Sigmoid colon (tissue), 7 donors: ENCODE data around the gene RMND5A. TPM values are rescaled to one million over a fixed set of nuclear protein-coding genes. Genes with fewer than 3 reads are reported as not detected.

ENCODE experiments used
- DNase-seq: peaks from one replicate; pipeline ENCODE4 v3.0.0-alpha.2; 2019
- H3K27ac ChIP-seq, 4 donors: fragments of 200-600 bp; sonication (generic); one replicate each; pipeline ENCODE4 v1.5.1; 2016 to 2019; ENCODE audit warnings: mild to moderate bottlenecking in 1 of 4
- H3K27me3 ChIP-seq, 3 donors: fragments of 200-600 bp; sonication (generic); one replicate each; pipeline ENCODE4 v1.5.1; 2019; ENCODE audit warnings: mild to moderate bottlenecking in 1 of 3
- H3K36me3 ChIP-seq, 4 donors: fragments of 200-600 bp; sonication (generic); one replicate each; pipeline ENCODE4 v1.5.1; 2016 to 2019
- H3K4me1 ChIP-seq, 4 donors: fragments of 200-600 bp; sonication (generic); one replicate each; pipeline ENCODE4 v1.5.1; 2017 to 2019
- H3K4me3 ChIP-seq, 4 donors: fragments of 200-600 bp; sonication (generic); one replicate each; pipeline ENCODE4 v1.5.1; 2017 to 2019; ENCODE audit warnings: mild to moderate bottlenecking in 2 of 4, moderate library complexity in 1 of 4
- H3K9me3 ChIP-seq, 4 donors: fragments of 200-600 bp in 3 of 4; sonication (generic) in 3 of 4; one replicate each; pipeline versions ENCODE4 v1.5.1 to v1.6.1; 2013 to 2019
- CTCF ChIP-seq, 4 experiments: fragments of 450-650 bp in 3 of 4; fragments of 200-600 bp in 1 of 4; IDR thresholded peaks; one replicate each; pipeline ENCODE4 v1.5.1; 2016 to 2019; ENCODE audit warnings: antibody characterized with exemption in 4 of 4, mild to moderate bottlenecking in 3 of 4, moderate library complexity in 2 of 4
- EP300 ChIP-seq, 4 donors: sonication (generic); formaldehyde crosslinking; IDR thresholded peaks; one replicate each; pipeline ENCODE4 v1.6.1; 2017; ENCODE audit warnings: antibody characterized with exemption in 4 of 4
- POLR2A ChIP-seq, 2 donors: fragments of 450-650 bp; IDR thresholded peaks; one replicate each; pipeline ENCODE4 v1.6.1; 2016; ENCODE audit warnings: antibody characterized with exemption in 2 of 2, mild to moderate bottlenecking in 2 of 2, moderate library complexity in 2 of 2
- POLR2AphosphoS5 ChIP-seq, 4 donors: sonication (generic); formaldehyde crosslinking; IDR thresholded peaks; one replicate each; pipeline ENCODE4 v1.6.1; 2017; ENCODE audit warnings: antibody characterized with exemption in 4 of 4
- WGBS, 2 donors: extraction: QIAGEN DNeasy Blood & Tissue Kit; methylation state at CpG; one replicate each; pipeline ENCODE4 v1.1.7; 2013; 5-methylcytosine and 5-hydroxymethylcytosine counted together
- intact Hi-C: fragments of 100-400 bp; cut with DNase I; formaldehyde crosslinking; loops from one replicate; pipeline ENCODE4 v1.15.1; 2023
- polyA plus RNA-seq, 3 donors: library from polyadenylated mRNA; stranded (reverse); fragments of 200-250 nt; gene quantifications; one replicate each; pipeline ENCODE4 v1.2.3, GENCODE V29; 2013
- total RNA-seq, 4 donors: library from RNA; depleted of rRNA; stranded (reverse); fragments of >200 nt; gene quantifications; one replicate each; pipeline ENCODE4 v1.1.0, GENCODE V29; 2016
- donor health status: healthy with polysubstance abuse.
- donor health status: Bipolar disorder and iron deficiency.
- donor health status: healthy.

Gene RMND5A
- total and polyA plus RNA-seq, 7 donors = 19.9 to 58.9 (median 42.4) TPM

GRCh38 chr2:86697551-86698104 lies 22.5 kb upstream of the RMND5A start:
- no peak for DNase-seq
- intact Hi-C loops = no loop called here
- no peak overlapping the region for H3K27ac ChIP-seq
- peaks cover 0 to under 1% (median 0%) of the 10 kb centered on the region in 4 donors for H3K9me3 ChIP-seq
- no peaks in the 10 kb centered on the region for H3K4me1 ChIP-seq
- H3K36me3 ChIP-seq = no peaks in the 10 kb centered on the region
- H3K27me3 ChIP-seq = no peaks in the 10 kb centered on the region
- H3K4me3 ChIP-seq = no peak overlapping the region
- TF ChIP-seq EP300 (IDR thresholded peaks at IDR 0.05) (no peak), POLR2AphosphoS5 (IDR thresholded peaks at IDR 0.05) (no peak), POLR2A (IDR thresholded peaks at IDR 0.05) (no peak), CTCF (IDR thresholded peaks at IDR 0.05) (no peak)

- H3K27me3 ChIP-seq = no peaks in the 10 kb centered on the region
- H3K4me1 ChIP-seq = peaks cover 0 to 14% (median 9%) of the 10 kb centered on the region in 4 donors
- TF ChIP-seq EP300 (IDR thresholded peaks at IDR 0.05) (no peak), CTCF (IDR thresholded peaks at IDR 0.05) (no peak), POLR2AphosphoS5 (IDR thresholded peaks at IDR 0.05) (no peak), POLR2A (IDR thresholded peaks at IDR 0.05) (no peak)
- no peaks in the 10 kb centered on the region for H3K36me3 ChIP-seq
- no peak overlapping the region for H3K27ac ChIP-seq
- no peaks in the 10 kb centered on the region for H3K9me3 ChIP-seq
- DNase-seq = no peak
- H3K4me3 ChIP-seq = no peak overlapping the region
- 86 to 98% methylated on average over 1 of the region's 1 CpG for WGBS, 2 donors
- intact Hi-C loops = no loop called here
Measured at GRCh38 chr2:86700690-86701089, 19.4 kb upstream of the RMND5A start.

GRCh38 chr2:86703704-86704361 lies 16.3 kb upstream of the RMND5A start:
- intact Hi-C loops = no loop called here
- Histone ChIP-seq H3K9me3 (no peaks in the 10 kb centered on the region), H3K36me3 (no peaks in the 10 kb centered on the region), H3K27me3 (no peaks in the 10 kb centered on the region), H3K4me1 (peaks cover 0 to 14% (median 9%) of the 10 kb centered on the region in 4 donors), H3K27ac (peak overlapping the region in 2 of 4 donors; percentile 5 to 32), H3K4me3 (no peak overlapping the region)
- WGBS, 2 donors = 20 to 62% methylated on average over 14 of the region's 14 CpGs
- TF ChIP-seq EP300 (IDR thresholded peaks at IDR 0.05) (no peak), POLR2A (IDR thresholded peaks at IDR 0.05) (no peak), POLR2AphosphoS5 (IDR thresholded peaks at IDR 0.05) (no peak), CTCF (IDR thresholded peaks at IDR 0.05) (no peak)
- no peak for DNase-seq

GRCh38 chr2:86704459-86704971 lies 15.6 kb upstream of the RMND5A start:
- Histone ChIP-seq H3K36me3 (no peaks in the 10 kb centered on the region), H3K9me3 (no peaks in the 10 kb centered on the region), H3K4me1 (peaks cover 0 to 14% (median 9%) of the 10 kb centered on the region in 4 donors), H3K27ac (peak overlapping the region in 2 of 4 donors; percentile 5 to 32), H3K27me3 (no peaks in the 10 kb centered on the region), H3K4me3 (no peak overlapping the region)
- WGBS, 2 donors = 14 to 57% methylated on average over 4 of the region's 4 CpGs
- DNase-seq = no peak
- TF ChIP-seq POLR2AphosphoS5 (IDR thresholded peaks at IDR 0.05) = no peak
- no peak for TF ChIP-seq EP300 (IDR thresholded peaks at IDR 0.05)
- no peak for TF ChIP-seq CTCF (IDR thresholded peaks at IDR 0.05)
- TF ChIP-seq POLR2A (IDR thresholded peaks at IDR 0.05) = no peak
- intact Hi-C loops = no loop called here
